ENCODE data around the gene CCNL2. TPM values are rescaled to one million over a fixed set of nuclear protein-coding genes. Genes with fewer than 3 reads are reported as not detected.

Gene CCNL2
- total and polyA plus RNA-seq, 2 of the 13 experiments (the other 11 are each of a cell fraction or from before 2014, with no cell fraction given) = 105 to 340 TPM

- TF ChIP-seq ZFP1 (CRISPR knock-in tag; IDR thresholded peaks at IDR 0.05) (peak; percentile 92; the same call in 1 of the 2 replicates), ZFYVE20 (CRISPR knock-in tag; IDR thresholded peaks at IDR 0.05; ENCODE audit: borderline replicate concordance, low read depth) (no peak), SYNCRIP (IDR thresholded peaks at IDR 0.05; ENCODE audit: insufficient read depth, low read depth, low read length) (no peak), NR2F6 (IDR thresholded peaks at IDR 0.05) (no peak), NR2F6 (CRISPR knock-in tag; IDR thresholded peaks at IDR 0.05) (peak; percentile 76), TOE1 (CRISPR knock-in tag; IDR thresholded peaks at IDR 0.05) (peak; percentile 97; the same call in 1 of the 2 replicates), IRF2 (CRISPR knock-in tag; IDR thresholded peaks at IDR 0.05) (peak; percentile 97), REL (CRISPR knock-in tag; conservative IDR thresholded peaks at IDR 0.05) (peak; percentile 82), ETV5 (CRISPR knock-in tag; IDR thresholded peaks at IDR 0.05; ENCODE audit: borderline replicate concordance) (peak; percentile 86), NFRKB (IDR thresholded peaks at IDR 0.05) (no peak), CBFB (CRISPR knock-in tag; IDR thresholded peaks at IDR 0.05) (peak; percentile 99), HNRNPH1 (optimal IDR thresholded peaks at IDR 0.05; ENCODE audit: low read depth, low read length) (no peak), PHF20 (CRISPR knock-in tag; IDR thresholded peaks at IDR 0.05) (peak; percentile 98), MZF1 (CRISPR knock-in tag; IDR thresholded peaks at IDR 0.05; ENCODE audit: borderline replicate concordance) (no peak), ZNF674 (CRISPR knock-in tag; IDR thresholded peaks at IDR 0.05; ENCODE audit: low read depth) (peak; percentile 80; the same call in 1 of the 2 replicates), IRF9 (CRISPR knock-in tag; IDR thresholded peaks at IDR 0.05; ENCODE audit: borderline replicate concordance) (peak; percentile 97; the same call in 1 of the 2 replicates), ZNF556 (CRISPR knock-in tag; IDR thresholded peaks at IDR 0.05; ENCODE audit: borderline replicate concordance) (peak; percentile 100), HMGXB3 (CRISPR knock-in tag; IDR thresholded peaks at IDR 0.05; ENCODE audit: borderline replicate concordance) (peak; percentile 89; the same call in 1 of the 2 replicates), ELK4 (CRISPR knock-in tag; IDR thresholded peaks at IDR 0.05; ENCODE audit: borderline replicate concordance) (peak; percentile 72; the same call in 1 of the 2 replicates), ZNF12 (CRISPR knock-in tag; IDR thresholded peaks at IDR 0.05) (peak; percentile 73; the same call in 1 of the 2 replicates), BHLHE40 (IDR thresholded peaks at IDR 0.05; ENCODE audit: low read length) (peak; percentile 37; the same call in 1 of the 2 replicates), ZNF775 (CRISPR knock-in tag; IDR thresholded peaks at IDR 0.05; ENCODE audit: borderline replicate concordance) (no peak)
These were observed 24.0 kb downstream of the CCNL2 start, which contains the start of gene AURKAIP1 (continued) for GRCh38 chr1:1374929-1375662.
